C4-2B (cell line): Measurements from ENCODE around the gene CADPS2.

Source experiments
- CTCF ChIP-seq: fragments of 450-650 bp; conservative IDR thresholded peaks from 2 replicates; pipeline ENCODE4 v1.5.1; 2017; ENCODE audit warnings: mild to moderate bottlenecking
- ZFX ChIP-seq: fragments of 450-650 bp; IDR thresholded peaks from 2 replicates; pipeline ENCODE4 v1.6.1; 2017

- TF ChIP-seq CTCF: no peak
- no peak for TF ChIP-seq ZFX
Measured at GRCh38 chr7:122525355-122525754, 360.9 kb downstream of the CADPS2 start.
